BLaER1 treated with 17β-estradiol and CSF1 and Interleukin-3, amounts not matched to agents 10 nM and 100 nM (cell line): Measurements from ENCODE around the gene PLCB1.

Experiments used
- H3K27ac ChIP-seq, 11 experiments: shearing (Covaris generic); formaldehyde crosslinking; 2 replicates each; pipeline ENCODE4 v1.8.1; 2022
- H3K27me3 ChIP-seq, 11 experiments: shearing (Covaris generic); formaldehyde crosslinking; 2 replicates each; pipeline ENCODE4 v1.8.1; 2022
- H3K36me3 ChIP-seq, 11 experiments: shearing (Covaris generic); formaldehyde crosslinking; 2 replicates each; pipeline ENCODE4 v1.8.1; 2022
- H3K4me1 ChIP-seq, 10 experiments: shearing (Covaris generic); formaldehyde crosslinking; 2 replicates each; pipeline ENCODE4 v1.8.1; 2022
- H3K4me2 ChIP-seq, 11 experiments: shearing (Covaris generic); formaldehyde crosslinking; 2 replicates each; pipeline ENCODE4 v1.8.1; 2022
- H3K4me3 ChIP-seq, 10 experiments: shearing (Covaris generic); formaldehyde crosslinking; 2 replicates each; pipeline ENCODE4 v1.8.1; 2022
- H3K9ac ChIP-seq, 11 experiments: shearing (Covaris generic); formaldehyde crosslinking; 2 replicates each; pipeline ENCODE4 v1.8.1; 2022
- H3K9me3 ChIP-seq, 11 experiments: shearing (Covaris generic); formaldehyde crosslinking; replicated peaks in 1 of 11; 2 replicates each; pipeline ENCODE4 v1.8.1; 2022
- H4K20me1 ChIP-seq, 11 experiments: shearing (Covaris generic); formaldehyde crosslinking; 2 replicates each; pipeline ENCODE4 v1.8.1; 2022
- Cebpa-rat ChIP-seq, 11 experiments: shearing (Covaris generic); IDR thresholded peaks; 2 replicates each; pipeline ENCODE4 v1.8.1; 2022

The PLCB1 gene

DNA sequence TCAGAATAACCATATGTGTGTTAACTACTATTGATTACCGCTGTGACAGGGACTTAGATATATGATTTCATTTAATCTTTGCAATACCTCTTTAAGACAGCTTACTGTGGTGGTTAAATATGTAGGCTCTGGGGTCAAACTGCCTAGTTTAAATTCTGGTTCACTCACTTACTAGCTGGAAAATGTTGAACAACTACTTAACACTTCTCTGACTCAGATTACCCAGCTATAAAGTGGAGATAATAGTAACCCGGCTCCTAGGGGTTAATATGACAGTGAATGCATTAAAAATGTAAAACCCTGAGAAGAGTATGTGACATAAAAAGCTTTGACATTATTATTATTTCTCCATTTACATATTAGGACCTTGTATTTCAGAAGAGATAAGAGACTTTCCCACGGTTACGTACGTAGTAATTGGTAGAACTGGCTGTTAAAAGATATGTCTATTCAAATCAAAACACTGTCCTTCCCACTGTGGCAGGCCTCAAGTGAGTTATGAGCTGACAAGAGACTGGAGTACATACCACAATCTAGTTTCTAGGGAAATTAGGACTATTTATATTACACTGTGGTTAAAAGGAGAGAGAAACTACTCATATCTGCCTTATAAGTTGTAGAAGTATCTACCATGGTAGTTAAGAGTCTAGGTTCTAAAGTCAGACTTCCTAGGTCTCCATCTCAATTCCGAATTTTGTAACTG lies 4.4 kb upstream of the PLCB1 start:
- H3K9ac ChIP-seq = no peak overlapping the region
- H3K4me1 ChIP-seq = peaks cover 0 to 9% (median under 1%) of the 10 kb centered on the region in 10 experiments; a peak in 6 of 20 replicates
- H3K9me3 ChIP-seq = no peaks in the 10 kb centered on the region
- H3K36me3 ChIP-seq = no peaks in the 10 kb centered on the region
- no peak for TF ChIP-seq Cebpa-rat (IDR thresholded peaks at IDR 0.05)
- H3K27ac ChIP-seq = no peak overlapping the region
- H3K27me3 ChIP-seq = peaks cover 0 to 4% (median under 1%) of the 10 kb centered on the region in 11 experiments; a peak in 10 of 22 replicates
- H4K20me1 ChIP-seq = no peaks in the 10 kb centered on the region
- H3K4me2 ChIP-seq = peak overlapping the region in 1 of 11 experiments; percentile 5; a peak in 1 of 22 replicates
- H3K4me3 ChIP-seq = no peak overlapping the region

DNA sequence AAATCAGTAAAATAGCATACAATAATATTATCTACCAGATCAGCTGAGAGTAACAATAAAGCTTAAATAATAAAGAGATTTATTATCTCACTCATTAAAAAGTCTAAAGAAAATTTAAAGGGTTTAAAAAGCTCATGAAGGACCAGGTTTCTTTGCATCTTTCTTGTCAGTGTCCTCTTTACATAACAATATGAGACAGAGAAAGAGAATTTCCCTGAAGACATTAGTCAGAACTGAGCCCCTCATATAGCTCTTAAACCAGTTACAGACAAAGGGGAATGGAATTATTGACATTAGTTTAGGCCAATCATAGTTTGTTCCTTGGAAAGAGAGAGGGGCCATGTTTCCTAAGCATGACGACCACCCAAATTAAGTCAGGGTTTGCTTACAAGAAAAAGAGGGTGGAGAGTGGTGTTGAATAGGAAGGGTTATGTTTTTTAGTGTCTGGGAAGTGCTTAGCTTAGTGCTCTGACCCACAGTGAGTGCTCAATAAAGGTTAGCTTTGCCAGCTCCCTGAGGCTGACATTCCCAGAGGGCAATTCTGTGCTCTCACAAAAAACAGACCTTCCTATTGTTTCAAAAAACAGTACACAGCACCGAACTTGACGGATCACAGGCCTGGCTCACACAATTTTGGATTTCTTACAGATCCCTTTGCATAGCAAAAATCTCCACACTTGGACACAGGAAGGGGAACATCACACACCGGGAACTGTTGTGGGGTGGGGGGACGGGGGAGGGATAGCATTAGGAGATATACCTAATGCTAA lies 3.6 kb upstream of the PLCB1 start:
- H3K4me2 ChIP-seq = peak overlapping the region in 1 of 11 experiments; percentile 5; a peak in 1 of 22 replicates
- H3K27me3 ChIP-seq = peaks cover 5 to 12% (median 8%) of the 10 kb centered on the region in 11 experiments; a peak in 19 of 22 replicates
- H3K4me1 ChIP-seq = peaks cover 7 to 15% (median 8%) of the 10 kb centered on the region in 10 experiments
- no peak for TF ChIP-seq Cebpa-rat (IDR thresholded peaks at IDR 0.05)
- no peaks in the 10 kb centered on the region for H3K9me3 ChIP-seq
- peaks cover 0 to 7% (median 0%) of the 10 kb centered on the region in 11 experiments; a peak in 1 of 22 replicates for H4K20me1 ChIP-seq
- H3K27ac ChIP-seq = no peak overlapping the region
- H3K36me3 ChIP-seq = no peaks in the 10 kb centered on the region
- H3K9ac ChIP-seq = no peak overlapping the region
- no peak overlapping the region for H3K4me3 ChIP-seq

DNA sequence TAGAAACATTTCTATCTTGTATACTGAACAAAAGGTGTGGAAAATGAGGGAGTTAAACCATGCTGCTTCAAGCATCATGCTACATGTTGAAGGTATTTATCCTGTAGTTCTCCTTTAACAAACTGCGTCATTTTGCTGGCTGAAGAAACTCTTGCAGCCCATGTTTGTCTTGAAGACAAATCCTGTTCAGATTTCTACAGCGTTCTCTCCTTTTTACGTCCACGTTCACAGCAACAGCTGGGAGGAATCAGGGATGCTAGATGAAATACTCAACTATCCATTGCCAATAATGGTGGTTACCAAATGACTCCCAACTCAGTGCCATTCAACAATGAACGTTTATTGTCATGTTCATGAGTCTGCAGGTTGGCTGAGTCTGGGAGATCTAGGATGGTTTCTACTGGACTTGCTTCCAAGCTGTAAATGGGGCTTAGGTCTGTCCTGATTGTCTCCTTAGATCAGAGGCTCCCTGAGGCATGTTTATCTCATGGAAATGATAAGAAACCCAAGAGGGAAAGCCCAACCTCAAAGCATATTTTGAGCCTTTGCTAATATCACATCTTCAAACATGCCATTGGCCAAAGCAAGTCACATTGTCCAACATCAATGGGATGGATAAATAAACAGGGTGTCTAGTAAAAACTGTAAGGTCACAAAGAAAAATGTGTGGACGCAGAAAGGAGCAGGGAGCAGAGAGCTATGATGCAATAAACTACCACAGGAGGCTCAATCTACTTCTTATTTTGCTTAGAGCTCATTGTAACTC lies 2.7 kb upstream of the PLCB1 start:
- peak in 1 of 11 experiments; percentile 19; a peak in 1 of 22 replicates for TF ChIP-seq Cebpa-rat (IDR thresholded peaks at IDR 0.05)
- Histone ChIP-seq H3K4me2 (no peak overlapping the region), H3K27ac (no peak overlapping the region), H3K9me3 (no peaks in the 10 kb centered on the region), H3K4me1 (peaks cover 9 to 24% (median 16%) of the 10 kb centered on the region in 10 experiments), H3K9ac (no peak overlapping the region), H3K4me3 (no peak overlapping the region), H3K36me3 (no peaks in the 10 kb centered on the region), H3K27me3 (peaks cover 7 to 19% (median 14%) of the 10 kb centered on the region in 11 experiments; a peak in 19 of 22 replicates), H4K20me1 (peaks cover 0 to 7% (median 0%) of the 10 kb centered on the region in 11 experiments; a peak in 2 of 22 replicates)

DNA sequence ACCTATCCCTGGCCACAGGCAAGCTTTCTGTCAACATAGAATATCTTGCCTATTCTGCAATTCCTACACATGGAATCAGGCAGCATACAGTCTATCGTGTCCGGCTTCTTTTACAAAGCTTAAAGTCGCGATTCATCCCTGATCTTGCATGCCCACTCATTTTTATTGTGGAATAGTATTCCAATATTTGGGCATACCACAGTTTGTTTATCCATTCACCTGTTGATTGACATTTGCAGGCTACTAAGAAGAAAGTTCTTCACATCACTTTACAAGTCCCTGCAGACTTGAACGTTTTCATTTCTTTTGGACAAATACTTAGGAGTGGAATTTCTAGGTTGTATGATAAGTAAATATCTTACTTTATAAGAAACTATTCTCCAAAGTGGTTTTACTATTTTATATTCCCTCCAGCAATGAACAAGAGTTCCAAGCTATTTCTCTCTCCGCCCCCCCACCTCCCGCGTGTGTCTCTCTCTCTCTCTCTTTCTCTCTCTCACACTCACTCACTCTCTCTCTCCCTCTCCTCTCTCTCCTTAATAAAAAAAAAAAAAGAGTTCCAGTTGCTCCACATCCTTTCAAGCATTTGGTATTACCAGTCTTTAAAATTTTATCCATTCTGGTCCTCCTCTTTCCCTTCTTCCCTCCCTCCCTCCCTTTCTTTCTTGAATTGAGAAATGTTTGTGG lies 1.1 kb upstream of the PLCB1 start:
- Histone ChIP-seq H3K4me2 (peak overlapping the region; percentile 82 to 100 (median 93); a peak in 20 of 22 replicates), H3K27ac (no peak overlapping the region), H3K27me3 (peaks cover 7 to 25% (median 14%) of the 10 kb centered on the region in 11 experiments; a peak in 19 of 22 replicates)

DNA sequence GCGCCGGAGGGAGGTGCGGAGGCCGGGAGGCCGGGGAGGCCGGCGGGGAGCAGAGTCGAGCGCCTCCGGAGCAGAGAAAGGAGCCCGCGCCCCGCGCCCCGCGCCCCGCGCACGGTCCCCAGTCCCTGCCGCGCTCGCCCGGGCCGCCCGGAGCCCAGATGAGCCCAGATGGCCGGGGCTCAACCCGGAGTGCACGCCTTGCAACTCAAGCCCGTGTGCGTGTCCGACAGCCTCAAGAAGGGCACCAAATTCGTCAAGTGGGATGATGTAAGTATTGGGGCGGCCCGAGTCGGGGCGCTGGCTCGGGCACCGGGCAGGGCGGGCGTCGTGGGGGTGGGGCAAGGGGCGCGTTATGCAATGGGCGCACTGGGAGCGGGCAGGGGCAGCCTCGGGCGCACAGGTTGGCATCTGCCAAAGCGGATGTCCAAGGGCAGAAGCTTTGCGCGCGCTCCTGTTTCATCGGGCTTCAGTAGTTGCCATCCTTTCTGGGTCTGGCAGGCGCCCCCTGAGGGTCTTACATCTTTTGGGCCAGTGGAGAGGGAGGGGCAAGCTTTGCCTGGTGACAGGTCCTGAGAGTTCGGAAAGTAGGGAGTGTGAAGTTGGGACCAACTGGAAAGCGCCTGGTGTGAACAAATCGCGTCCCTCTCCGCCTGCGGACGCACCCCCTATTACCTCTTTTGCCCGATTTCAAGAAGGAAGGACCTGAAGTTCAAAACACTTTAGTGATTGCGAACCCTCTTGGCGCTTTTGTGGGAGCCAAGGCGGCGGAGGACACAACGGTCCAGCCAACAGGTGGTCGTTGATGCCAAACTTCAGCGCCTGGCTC lies 631 bp downstream of the PLCB1 start:
- Histone ChIP-seq H3K4me2 (peak overlapping the region; percentile 93 to 99 (median 98)), H3K4me1 (peaks cover 9 to 28% (median 18%) of the 10 kb centered on the region in 10 experiments), H3K9me3 (no peaks in the 10 kb centered on the region), H4K20me1 (peaks cover 0 to 7% (median 0%) of the 10 kb centered on the region in 11 experiments; a peak in 3 of 22 replicates), H3K9ac (peak overlapping the region; percentile 58 to 91 (median 85); a peak in 21 of 22 replicates), H3K27me3 (peaks cover 7 to 25% (median 14%) of the 10 kb centered on the region in 11 experiments; a peak in 19 of 22 replicates), H3K27ac (peak overlapping the region in 10 of 11 experiments; percentile 28 to 84 (median 79); a peak in 18 of 22 replicates), H3K4me3 (peak overlapping the region; percentile 76 to 97 (median 85)), H3K36me3 (no peaks in the 10 kb centered on the region)
- no peak for TF ChIP-seq Cebpa-rat (IDR thresholded peaks at IDR 0.05)

More for the DNA sequence above, 1.1 kb upstream of the PLCB1 start:
- Histone ChIP-seq H4K20me1 (peaks cover 0 to 7% (median 0%) of the 10 kb centered on the region in 11 experiments; a peak in 3 of 22 replicates), H3K4me1 (peaks cover 9 to 30% (median 18%) of the 10 kb centered on the region in 10 experiments), H3K9ac (peak overlapping the region in 2 of 11 experiments; percentile 68 to 77; a peak in 1 of 22 replicates), H3K9me3 (no peaks in the 10 kb centered on the region), H3K4me3 (peak overlapping the region in 8 of 10 experiments; percentile 71 to 92 (median 82); a peak in 8 of 20 replicates), H3K36me3 (no peaks in the 10 kb centered on the region)
- no peak for TF ChIP-seq Cebpa-rat (IDR thresholded peaks at IDR 0.05)

DNA sequence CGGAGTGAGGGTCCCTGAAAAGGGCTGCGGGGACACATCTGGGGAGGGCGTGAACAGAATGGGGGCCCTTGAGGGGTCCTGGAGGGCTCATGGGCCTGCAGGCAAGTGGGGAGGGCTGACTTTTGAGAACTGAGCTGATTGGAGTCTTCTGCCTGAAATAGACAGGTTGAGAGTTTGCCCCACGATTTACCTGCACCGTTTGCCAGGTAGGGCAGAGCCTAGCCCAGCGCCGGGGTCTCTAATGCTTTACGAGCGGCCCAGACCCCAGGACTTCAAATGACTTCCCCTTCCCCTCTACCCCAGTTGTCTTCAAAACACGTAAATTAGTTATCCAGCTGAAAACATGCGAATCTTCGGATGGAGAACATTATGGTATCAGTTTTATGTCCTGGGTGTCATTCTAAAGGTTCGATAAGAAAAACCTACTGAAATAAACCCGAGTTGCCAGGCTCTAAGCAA lies 1.3 kb downstream of the PLCB1 start:
- H3K4me3 ChIP-seq = peak overlapping the region; percentile 76 to 97 (median 85)
- H3K36me3 ChIP-seq = no peaks in the 10 kb centered on the region
- H3K9me3 ChIP-seq = no peaks in the 10 kb centered on the region
- peaks cover 9 to 26% (median 18%) of the 10 kb centered on the region in 10 experiments for H3K4me1 ChIP-seq
- H4K20me1 ChIP-seq = peaks cover 0 to 7% (median 0%) of the 10 kb centered on the region in 11 experiments; a peak in 3 of 22 replicates
- H3K27ac ChIP-seq = peak overlapping the region in 6 of 11 experiments; percentile 74 to 84 (median 82); a peak in 8 of 22 replicates
- peak overlapping the region; percentile 93 to 99 (median 98) for H3K4me2 ChIP-seq
- peaks cover 7 to 25% (median 14%) of the 10 kb centered on the region in 11 experiments; a peak in 19 of 22 replicates for H3K27me3 ChIP-seq
- H3K9ac ChIP-seq = peak overlapping the region in 10 of 11 experiments; percentile 75 to 91 (median 85); a peak in 17 of 22 replicates
- no peak for TF ChIP-seq Cebpa-rat (IDR thresholded peaks at IDR 0.05)
